Endothelial cell of umbilical vein (primary cell): ENCODE data around the gene MLLT1. TPM values are rescaled to one million over a fixed set of nuclear protein-coding genes. Genes with fewer than 3 reads are reported as not detected.

Experiments used
- BruUV-seq: library from RNA; stranded (reverse); fragments of 400-500 nt; replicated peaks from 2 replicates; lab custom pipeline; 2021; lab: Mats Ljungman, UMichigan
- CTCF ChIA-PET: fragments of 300-600, 350-600 bp; sonication (Branson Sonifier 250); formaldehyde crosslinking; loops from one replicate; lab custom pipeline; 2021; ENCODE audit warnings: antibody characterized with exemption, inconsistent platforms; lab: Charles Lee
- POLR2A ChIA-PET: fragments of 300-600, 350-600 bp; sonication (Branson Sonifier 250); formaldehyde crosslinking; loops from one replicate; lab custom pipeline; 2021; ENCODE audit warnings: antibody characterized with exemption, inconsistent platforms; lab: Charles Lee
- DNase-seq: peaks from one replicate; pipeline ENCODE4 v3.0.0-alpha.2; 2011; ENCODE audit warnings: low read depth, low spot score
- FAIRE-seq: peaks from 2 replicates; lab custom pipeline; 2011; peaks lifted over from hg19 to GRCh38; lab: Jason Lieb, UNC
- H2AFZ ChIP-seq: 2 replicates; pipeline ENCODE4 v1.6.0; 2012; ENCODE audit warnings: low read depth, low read length, control low read depth, inconsistent platforms
- H3K27ac ChIP-seq: 2 replicates; pipeline ENCODE4 v1.5.1; 2011; ENCODE audit warnings: low read depth, mild to moderate bottlenecking, control low read depth, low read length, moderate library complexity; ENCODE audit not compliant: insufficient read depth
- H3K27me3 ChIP-seq, 2 experiments: 2 replicates each; pipeline versions ENCODE4 v1.6.0 to v1.6.1; 2011; ENCODE audit warnings: low read length in 2 of 2, mixed read lengths in 1 of 2; ENCODE audit not compliant: control insufficient read depth in 2 of 2, insufficient read depth in 2 of 2
- H3K36me3 ChIP-seq, 2 experiments: 2 replicates in 1 of 2; 3 replicates in 1 of 2; pipeline ENCODE4 v1.5.1; 2011; ENCODE audit warnings: low read length in 2 of 2, mild to moderate bottlenecking in 1 of 2, moderate library complexity in 1 of 2; ENCODE audit not compliant: control insufficient read depth in 2 of 2, insufficient read depth in 2 of 2; ENCODE audit errors: extremely low read depth in 1 of 2
- H3K4me1 ChIP-seq: 3 replicates; pipeline ENCODE4 v1.5.1; 2011; ENCODE audit warnings: mild to moderate bottlenecking, low read length; ENCODE audit not compliant: control insufficient read depth, insufficient read depth; ENCODE audit errors: extremely low read depth
- H3K4me2 ChIP-seq: 2 replicates; pipeline ENCODE4 v1.6.1; 2011; ENCODE audit warnings: low read length, control low read depth, mixed read lengths; ENCODE audit not compliant: insufficient read depth
- H3K4me3 ChIP-seq, 3 experiments: fragments of 200-600 bp in 1 of 3; sonication (generic), shearing (Covaris generic) in 1 of 3; replicated peaks in 1 of 3; 2 replicates each; pipeline ENCODE4 v1.5.1; 2011 to 2016; ENCODE audit warnings: control low read depth in 3 of 3, low read length in 3 of 3, mild to moderate bottlenecking in 2 of 3, inconsistent platforms in 1 of 3, low read depth in 1 of 3, moderate library complexity in 1 of 3; ENCODE audit not compliant: insufficient read depth in 1 of 3
- H3K79me2 ChIP-seq: 2 replicates; pipeline ENCODE4 v1.6.0; 2012; ENCODE audit warnings: low read length, inconsistent platforms; ENCODE audit not compliant: control insufficient read depth, insufficient read depth
- H3K9ac ChIP-seq: replicated peaks from 2 replicates; pipeline ENCODE3; 2011; ENCODE audit warnings: low read length, control low read depth; ENCODE audit not compliant: insufficient read depth; ENCODE audit errors: extremely low read depth
- H3K9me1 ChIP-seq: replicated peaks from 3 replicates; pipeline ENCODE4 v1.6.0; 2011; ENCODE audit warnings: mild to moderate bottlenecking, low read length; ENCODE audit not compliant: control insufficient read depth, insufficient read depth; ENCODE audit errors: extremely low read depth
- H3K9me3 ChIP-seq: replicated peaks from 2 replicates; pipeline ENCODE4 v1.5.1; 2012; ENCODE audit warnings: low read length, inconsistent platforms; ENCODE audit not compliant: control insufficient read depth, insufficient read depth
- H4K20me1 ChIP-seq: replicated peaks from 2 replicates; pipeline ENCODE3; 2011; ENCODE audit warnings: mild to moderate bottlenecking, low read length; ENCODE audit not compliant: control insufficient read depth, insufficient read depth; ENCODE audit errors: extremely low read depth
- CTCF ChIP-seq, 2 donors: IDR thresholded peaks; 1 replicate in 1 of 2; 2 replicates in 1 of 2; pipeline ENCODE4 v1.5.1; 2011; ENCODE audit warnings: low read length in 2 of 2, mild to moderate bottlenecking in 2 of 2, moderate library complexity in 2 of 2, control low read depth in 1 of 2, inconsistent platforms in 1 of 2, low read depth in 1 of 2; ENCODE audit not compliant: insufficient read depth in 1 of 2; ENCODE audit errors: extremely low read depth in 1 of 2
- EZH2 ChIP-seq: IDR thresholded peaks from 2 replicates; pipeline ENCODE4 v1.6.1; 2012; ENCODE audit warnings: borderline replicate concordance, low read depth, mild to moderate bottlenecking, moderate library complexity, low read length, inconsistent platforms; ENCODE audit not compliant: severe bottlenecking
- FOS ChIP-seq: IDR thresholded peaks from 2 replicates; pipeline ENCODE4 v1.6.1; 2011; ENCODE audit warnings: mild to moderate bottlenecking, low read length, moderate library complexity, borderline replicate concordance; ENCODE audit not compliant: insufficient read depth
- GATA2 ChIP-seq: IDR thresholded peaks from 2 replicates; pipeline ENCODE4 v1.7.0; 2011; ENCODE audit warnings: low read depth, mild to moderate bottlenecking, moderate library complexity, mixed read lengths, low read length; ENCODE audit not compliant: insufficient read length, insufficient read depth
- JUN ChIP-seq: IDR thresholded peaks from 2 replicates; pipeline ENCODE4 v1.6.1; 2011; ENCODE audit warnings: borderline replicate concordance, low read depth; ENCODE audit not compliant: insufficient read length, insufficient read depth
- MAX ChIP-seq: IDR thresholded peaks from 2 replicates; pipeline ENCODE4 v1.6.1; 2011; ENCODE audit not compliant: insufficient read depth, insufficient read length
- MYC ChIP-seq: IDR thresholded peaks from one replicate; pipeline ENCODE4 v1.6.1; 2011; ENCODE audit warnings: mild to moderate bottlenecking, low read depth, low read length
- POLR2A ChIP-seq: IDR thresholded peaks from 2 replicates; pipeline ENCODE4 v1.6.1; 2012; ENCODE audit warnings: low read depth, mild to moderate bottlenecking, control low read depth, low read length
- POLR2AphosphoS5 ChIP-seq: IDR thresholded peaks from 2 replicates; pipeline ENCODE4 v1.6.1; 2012; ENCODE audit warnings: low read depth, mild to moderate bottlenecking, control low read depth, low read length, moderate library complexity; ENCODE audit not compliant: insufficient read depth
- dilution Hi-C: fragments of 300-500 bp; cut with MboI; formaldehyde crosslinking; loops from one replicate; pipeline ENCODE4 v1.15.0; 2019; ENCODE audit warnings: low sequenced_read_pairs; ENCODE audit not compliant: extremely low pct_ligation_motif_present
- intact Hi-C: fragments of 100-400 bp; cut with micrococcal nuclease; formaldehyde crosslinking; loops from one replicate; pipeline ENCODE4 v1.10.0; 2022
- polyA plus RNA-seq, 4 experiments: library from polyadenylated mRNA; depleted of rRNA in 3 of 4; stranded (reverse) in 3 of 4; unstranded in 1 of 4; fragments of >200 nt; gene quantifications; 2 replicates each; pipeline versions ENCODE4 v1.2.1 to v1.2.3, GENCODE V29; 2011 to 2012; ENCODE audit warnings: missing spikeins in 1 of 4
- small RNA-seq: library from RNA; depleted of rRNA; stranded (forward); fragments of <200 nt; gene quantifications from one replicate; pipeline ENCODE3, GENCODE V24; 2012; ENCODE audit warnings: low replicate concordance, low read depth; ENCODE audit not compliant: insufficient read depth, insufficient read length
- total RNA-seq: library from RNA; stranded (reverse); gene quantifications from 2 replicates; pipeline ENCODE4 v1.2.3, GENCODE V29; 2021

Gene MLLT1
- total and polyA plus RNA-seq, 2 donors (not counting 3 experiments of a cell fraction or from before 2014, with no cell fraction given), result 43.9 to 84.8 TPM

GRCh38 chr19:6161271-6161850 lies 118.4 kb downstream of the MLLT1 start:
- H3K9me3 ChIP-seq, result no peaks in the 10 kb centered on the region
- no TSS peak for BruUV-seq
- ChIA-PET POLR2A (no interaction called here), CTCF (no interaction called here)
- H4K20me1 ChIP-seq, result no peaks in the 10 kb centered on the region
- H3K4me1 ChIP-seq, result no peaks in the 10 kb centered on the region
- no peaks in the 10 kb centered on the region for H3K27me3 ChIP-seq
- FAIRE-seq (no peak), DNase-seq (peak; percentile 7)
- no peaks in the 10 kb centered on the region for H3K79me2 ChIP-seq
- no peak overlapping the region for H3K4me3 ChIP-seq
- dilution Hi-C loops (no loop called here), intact Hi-C loops (loop anchor here (10.0 kb wide), 1 partner anchor 263 kb away; the partner anchor contains the start of gene KHSRP)
- no peak overlapping the region for H3K27ac ChIP-seq
- no peaks in the 10 kb centered on the region for H3K36me3 ChIP-seq
- no peak overlapping the region for H3K9ac ChIP-seq
- H3K9me1 ChIP-seq, result no peaks in the 10 kb centered on the region
- TF ChIP-seq GATA2 (no peak), MAX (no peak), MYC (no peak), CTCF (IDR thresholded peaks at IDR 0.05; ENCODE audit: extremely low read depth in 1 of 2, insufficient read depth in 1 of 2, low read depth in 1 of 2, low read length in 2 of 2) (no peak), POLR2AphosphoS5 (no peak), JUN (no peak), FOS (no peak), POLR2A (no peak), EZH2 (no peak)
- no peak overlapping the region for H3K4me2 ChIP-seq
- H2AFZ ChIP-seq, result peak overlapping the region; percentile 32

Small RNA genes within 50 kb of the gene (small RNA-seq; reads per million reads assigned to genes)
- not detected for gene AC011471.1

Other genes starting within 250 kb of the MLLT1 start
- gene RFX2, start 169.5 kb downstream of the MLLT1 start, total RNA-seq, result 16.1 and 16.2 TPM in 2 replicates
- gene RFX2, start 169.5 kb downstream of the MLLT1 start, polyA plus RNA-seq, result 19.0 and 20.6 TPM in 2 replicates
- not detected in 2 replicates for gene ACSBG2, start 144.3 kb downstream of the MLLT1 start, total RNA-seq
- not detected in 2 replicates for gene ACSBG2, start 144.3 kb downstream of the MLLT1 start, polyA plus RNA-seq
- not detected in 2 replicates for gene ACER1, start 53.6 kb upstream of the MLLT1 start, total RNA-seq
- gene ACER1, start 53.6 kb upstream of the MLLT1 start, polyA plus RNA-seq, result 0.04 TPM in 1 of 2 replicates, not detected in the other
- gene CLPP, start 81.6 kb upstream of the MLLT1 start, total RNA-seq, result 120 and 137 TPM in 2 replicates
- 314 and 533 TPM in 2 replicates for gene CLPP, start 81.6 kb upstream of the MLLT1 start, polyA plus RNA-seq
- 48.8 and 50.4 TPM in 2 replicates for gene ALKBH7, start 92.8 kb upstream of the MLLT1 start, total RNA-seq
- gene ALKBH7, start 92.8 kb upstream of the MLLT1 start, polyA plus RNA-seq, result 59.4 and 83.2 TPM in 2 replicates
- 1.0 and 1.2 TPM in 2 replicates for gene PSPN, start 96.0 kb upstream of the MLLT1 start, total RNA-seq
- 0.73 and 0.84 TPM in 2 replicates for gene PSPN, start 96.0 kb upstream of the MLLT1 start, polyA plus RNA-seq
- 56.4 and 58.2 TPM in 2 replicates for gene GTF2F1, start 113.2 kb upstream of the MLLT1 start, total RNA-seq
- gene GTF2F1, start 113.2 kb upstream of the MLLT1 start, polyA plus RNA-seq, result 37.7 and 44.8 TPM in 2 replicates
- 367 and 372 TPM in 2 replicates for gene KHSRP, start 144.8 kb upstream of the MLLT1 start, total RNA-seq
- 98.0 and 98.3 TPM in 2 replicates for gene KHSRP, start 144.8 kb upstream of the MLLT1 start, polyA plus RNA-seq
- gene SLC25A41, start 153.8 kb upstream of the MLLT1 start, total RNA-seq, result 0.39 TPM in 1 of 2 replicates, not detected in the other
- 0.06 and 0.21 TPM in 2 replicates for gene SLC25A41, start 153.8 kb upstream of the MLLT1 start, polyA plus RNA-seq
- 33.5 and 37.6 TPM in 2 replicates for gene SLC25A23, start 179.8 kb upstream of the MLLT1 start, total RNA-seq
- gene SLC25A23, start 179.8 kb upstream of the MLLT1 start, polyA plus RNA-seq, result 10.2 and 12.8 TPM in 2 replicates
- not detected in 2 replicates for gene CRB3, start 184.3 kb upstream of the MLLT1 start, total RNA-seq
- not detected in 2 replicates for gene CRB3, start 184.3 kb upstream of the MLLT1 start, polyA plus RNA-seq
- not detected in 2 replicates for gene DENND1C, start 201.8 kb upstream of the MLLT1 start, total RNA-seq
- not detected in 2 replicates for gene DENND1C, start 201.8 kb upstream of the MLLT1 start, polyA plus RNA-seq
- gene TUBB4A, start 222.3 kb upstream of the MLLT1 start, total RNA-seq, result not detected in 2 replicates
- not detected in 2 replicates for gene TUBB4A, start 222.3 kb upstream of the MLLT1 start, polyA plus RNA-seq